Measurements from ENCODE around the gene SLC12A6.

SLC12A6 gene

DNA sequence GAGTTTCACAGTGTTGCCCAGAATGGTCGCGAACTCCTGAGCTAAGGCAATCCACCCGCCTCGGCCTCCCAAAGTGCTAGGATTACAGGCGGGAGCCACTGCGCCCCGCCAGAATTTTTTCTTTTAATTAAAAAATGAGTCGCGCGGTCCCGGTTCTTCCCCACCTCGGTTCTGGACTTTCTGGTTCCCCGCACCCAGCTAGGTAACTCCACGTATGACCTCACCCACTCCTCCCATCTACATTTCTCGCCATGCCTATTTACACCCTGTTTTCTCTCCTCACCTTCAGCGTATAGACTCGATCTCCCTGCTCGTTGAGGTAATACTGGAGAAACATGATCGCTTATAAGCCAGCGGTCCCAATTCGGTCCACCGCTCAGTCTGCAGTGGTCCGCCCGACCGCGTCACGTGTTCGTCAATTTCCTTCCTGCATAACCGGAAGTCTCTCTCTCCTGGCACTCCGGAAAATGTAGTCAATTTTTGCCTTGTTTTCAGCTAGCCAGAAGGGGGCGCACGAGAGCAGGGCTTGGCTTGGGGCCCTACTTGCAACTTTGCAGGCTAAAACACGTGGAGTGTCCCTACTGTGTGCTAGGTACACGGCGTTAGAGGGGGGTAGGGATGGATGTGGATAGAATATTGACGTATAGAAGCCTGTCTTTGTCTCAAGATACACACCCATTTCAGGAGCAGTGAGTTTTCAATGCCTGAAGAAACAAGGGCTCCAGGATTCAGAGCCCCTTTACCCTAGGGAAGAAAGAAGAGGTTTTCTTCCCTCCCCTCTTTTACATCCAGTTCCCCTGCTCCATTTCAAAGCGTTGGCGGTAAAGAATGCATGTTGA lies 5.4 kb upstream of the SLC12A6 start, which contains the start of the genes NOP10 and NUTM1 (continued):
- TF ChIP-seq ZNF155 (tag by site-specific recombination; IDR thresholded peaks at IDR 0.05) (no peak), ZNF529 (tag by site-specific recombination; IDR thresholded peaks at IDR 0.05; ENCODE audit: insufficient replicate concordance) (no peak), ZBTB7A (tag by site-specific recombination; IDR thresholded peaks at IDR 0.05; ENCODE audit: low read depth) (no peak), KLF9 (tag by site-specific recombination; IDR thresholded peaks at IDR 0.05; ENCODE audit: low read depth) (no peak; the same call in 1 of the 2 replicates), ZNF2 (tag by site-specific recombination; IDR thresholded peaks at IDR 0.05) (peak; percentile 29; the same call in 1 of the 2 replicates), ZNF416 (tag by site-specific recombination; IDR thresholded peaks at IDR 0.05) (no peak), SP7 (tag by site-specific recombination; IDR thresholded peaks at IDR 0.05) (peak; percentile 67), ZNF138 (tag by site-specific recombination; IDR thresholded peaks at IDR 0.05; ENCODE audit: borderline replicate concordance) (no peak), ZNF837 (tag by site-specific recombination; IDR thresholded peaks at IDR 0.05) (no peak), ZNF785 (tag by site-specific recombination; IDR thresholded peaks at IDR 0.05) (no peak), GLIS2 (tag by site-specific recombination; IDR thresholded peaks at IDR 0.05) (no peak), SETDB1 (IDR thresholded peaks at IDR 0.05; ENCODE audit: insufficient read length, low read length) (no peak), ZNF292 (tag by site-specific recombination; IDR thresholded peaks at IDR 0.05; ENCODE audit: borderline replicate concordance, low read depth) (no peak), SP2 (tag by site-specific recombination; IDR thresholded peaks at IDR 0.05) (peak; percentile 66), ZNF423 (tag by site-specific recombination; IDR thresholded peaks at IDR 0.05) (no peak), ZSCAN30 (tag by site-specific recombination; IDR thresholded peaks at IDR 0.05) (peak; percentile 97), ZNF629 (tag by site-specific recombination; IDR thresholded peaks at IDR 0.05) (peak; percentile 91), ZNF350 (tag by site-specific recombination; IDR thresholded peaks at IDR 0.05) (no peak)
- TF ChIP-seq, protein P1, sequence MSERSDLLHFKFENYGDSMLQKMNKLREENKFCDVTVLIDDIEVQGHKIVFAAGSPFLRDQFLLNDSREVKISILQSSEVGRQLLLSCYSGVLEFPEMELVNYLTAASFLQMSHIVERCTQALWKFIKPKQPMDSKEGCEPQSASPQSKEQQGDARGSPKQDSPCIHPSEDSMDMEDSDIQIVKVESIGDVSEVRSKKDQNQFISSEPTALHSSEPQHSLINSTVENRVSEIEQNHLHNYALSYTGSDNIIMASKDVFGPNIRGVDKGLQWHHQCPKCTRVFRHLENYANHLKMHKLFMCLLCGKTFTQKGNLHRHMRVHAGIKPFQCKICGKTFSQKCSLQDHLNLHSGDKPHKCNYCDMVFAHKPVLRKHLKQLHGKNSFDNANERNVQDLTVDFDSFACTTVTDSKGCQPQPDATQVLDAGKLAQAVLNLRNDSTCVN (tag by site-specific recombination; optimal IDR thresholded peaks at IDR 0.05) = peak; percentile 32
- TF ChIP-seq, protein P2, sequence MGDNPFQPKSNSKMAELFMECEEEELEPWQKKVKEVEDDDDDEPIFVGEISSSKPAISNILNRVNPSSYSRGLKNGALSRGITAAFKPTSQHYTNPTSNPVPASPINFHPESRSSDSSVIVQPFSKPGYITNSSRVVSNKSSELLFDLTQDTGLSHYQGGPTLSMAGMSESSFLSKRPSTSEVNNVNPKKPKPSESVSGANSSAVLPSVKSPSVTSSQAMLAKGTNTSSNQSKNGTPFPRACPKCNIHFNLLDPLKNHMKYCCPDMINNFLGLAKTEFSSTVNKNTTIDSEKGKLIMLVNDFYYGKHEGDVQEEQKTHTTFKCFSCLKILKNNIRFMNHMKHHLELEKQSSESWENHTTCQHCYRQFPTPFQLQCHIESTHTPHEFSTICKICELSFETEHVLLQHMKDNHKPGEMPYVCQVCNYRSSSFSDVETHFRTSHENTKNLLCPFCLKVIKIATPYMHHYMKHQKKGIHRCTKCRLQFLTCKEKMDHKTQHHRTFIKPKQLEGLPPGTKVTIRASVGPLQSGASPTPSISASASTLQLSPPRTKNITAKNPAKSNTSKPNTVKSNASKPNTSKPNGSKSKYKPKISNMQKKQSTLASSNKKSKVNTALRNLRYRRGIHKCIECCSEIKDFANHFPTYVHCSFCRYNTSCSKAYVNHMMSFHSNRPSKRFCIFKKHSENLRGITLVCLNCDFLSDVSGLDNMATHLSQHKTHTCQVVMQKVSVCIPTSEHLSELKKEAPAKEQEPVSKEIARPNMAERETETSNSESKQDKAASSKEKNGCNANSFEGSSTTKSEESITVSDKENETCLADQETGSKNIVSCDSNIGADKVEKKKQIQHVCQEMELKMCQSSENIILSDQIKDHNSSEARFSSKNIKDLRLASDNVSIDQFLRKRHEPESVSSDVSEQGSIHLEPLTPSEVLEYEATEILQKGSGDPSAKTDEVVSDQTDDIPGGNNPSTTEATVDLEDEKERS (tag by site-specific recombination; IDR thresholded peaks at IDR 0.05) = no peak
- TF ChIP-seq, protein P3, sequence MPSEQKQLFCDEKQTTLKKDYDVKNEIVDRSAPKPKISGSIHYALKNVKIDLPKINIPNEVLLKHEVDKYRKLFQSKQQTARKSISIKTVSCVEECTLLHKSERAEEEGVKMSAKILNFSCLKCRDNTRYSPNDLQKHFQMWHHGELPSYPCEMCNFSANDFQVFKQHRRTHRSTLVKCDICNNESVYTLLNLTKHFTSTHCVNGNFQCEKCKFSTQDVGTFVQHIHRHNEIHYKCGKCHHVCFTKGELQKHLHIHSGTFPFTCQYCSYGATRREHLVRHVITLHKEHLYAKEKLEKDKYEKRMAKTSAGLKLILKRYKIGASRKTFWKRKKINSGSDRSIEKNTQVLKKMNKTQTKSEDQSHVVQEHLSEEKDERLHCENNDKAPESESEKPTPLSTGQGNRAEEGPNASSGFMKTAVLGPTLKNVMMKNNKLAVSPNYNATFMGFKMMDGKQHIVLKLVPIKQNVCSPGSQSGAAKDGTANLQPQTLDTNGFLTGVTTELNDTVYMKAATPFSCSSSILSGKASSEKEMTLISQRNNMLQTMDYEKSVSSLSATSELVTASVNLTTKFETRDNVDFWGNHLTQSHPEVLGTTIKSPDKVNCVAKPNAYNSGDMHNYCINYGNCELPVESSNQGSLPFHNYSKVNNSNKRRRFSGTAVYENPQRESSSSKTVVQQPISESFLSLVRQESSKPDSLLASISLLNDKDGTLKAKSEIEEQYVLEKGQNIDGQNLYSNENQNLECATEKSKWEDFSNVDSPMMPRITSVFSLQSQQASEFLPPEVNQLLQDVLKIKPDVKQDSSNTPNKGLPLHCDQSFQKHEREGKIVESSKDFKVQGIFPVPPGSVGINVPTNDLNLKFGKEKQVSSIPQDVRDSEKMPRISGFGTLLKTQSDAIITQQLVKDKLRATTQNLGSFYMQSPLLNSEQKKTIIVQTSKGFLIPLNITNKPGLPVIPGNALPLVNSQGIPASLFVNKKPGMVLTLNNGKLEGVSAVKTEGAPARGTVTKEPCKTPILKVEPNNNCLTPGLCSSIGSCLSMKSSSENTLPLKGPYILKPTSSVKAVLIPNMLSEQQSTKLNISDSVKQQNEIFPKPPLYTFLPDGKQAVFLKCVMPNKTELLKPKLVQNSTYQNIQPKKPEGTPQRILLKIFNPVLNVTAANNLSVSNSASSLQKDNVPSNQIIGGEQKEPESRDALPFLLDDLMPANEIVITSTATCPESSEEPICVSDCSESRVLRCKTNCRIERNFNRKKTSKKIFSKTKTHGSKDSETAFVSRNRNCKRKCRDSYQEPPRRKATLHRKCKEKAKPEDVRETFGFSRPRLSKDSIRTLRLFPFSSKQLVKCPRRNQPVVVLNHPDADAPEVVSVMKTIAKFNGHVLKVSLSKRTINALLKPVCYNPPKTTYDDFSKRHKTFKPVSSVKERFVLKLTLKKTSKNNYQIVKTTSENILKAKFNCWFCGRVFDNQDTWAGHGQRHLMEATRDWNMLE (tag by site-specific recombination; conservative IDR thresholded peaks at IDR 0.05; ENCODE audit: low read depth) = peak; percentile 90
- TF ChIP-seq, protein P4, sequence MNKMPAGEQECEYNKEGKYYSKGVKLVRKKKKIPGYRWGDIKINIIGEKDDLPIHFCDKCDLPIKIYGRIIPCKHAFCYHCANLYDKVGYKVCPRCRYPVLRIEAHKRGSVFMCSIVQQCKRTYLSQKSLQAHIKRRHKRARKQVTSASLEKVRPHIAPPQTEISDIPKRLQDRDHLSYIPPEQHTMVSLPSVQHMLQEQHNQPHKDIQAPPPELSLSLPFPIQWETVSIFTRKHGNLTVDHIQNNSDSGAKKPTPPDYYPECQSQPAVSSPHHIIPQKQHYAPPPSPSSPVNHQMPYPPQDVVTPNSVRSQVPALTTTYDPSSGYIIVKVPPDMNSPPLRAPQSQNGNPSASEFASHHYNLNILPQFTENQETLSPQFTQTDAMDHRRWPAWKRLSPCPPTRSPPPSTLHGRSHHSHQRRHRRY (tag by site-specific recombination; IDR thresholded peaks at IDR 0.05) = no peak
- TF ChIP-seq, protein P5, sequence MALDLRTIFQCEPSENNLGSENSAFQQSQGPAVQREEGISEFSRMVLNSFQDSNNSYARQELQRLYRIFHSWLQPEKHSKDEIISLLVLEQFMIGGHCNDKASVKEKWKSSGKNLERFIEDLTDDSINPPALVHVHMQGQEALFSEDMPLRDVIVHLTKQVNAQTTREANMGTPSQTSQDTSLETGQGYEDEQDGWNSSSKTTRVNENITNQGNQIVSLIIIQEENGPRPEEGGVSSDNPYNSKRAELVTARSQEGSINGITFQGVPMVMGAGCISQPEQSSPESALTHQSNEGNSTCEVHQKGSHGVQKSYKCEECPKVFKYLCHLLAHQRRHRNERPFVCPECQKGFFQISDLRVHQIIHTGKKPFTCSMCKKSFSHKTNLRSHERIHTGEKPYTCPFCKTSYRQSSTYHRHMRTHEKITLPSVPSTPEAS (tag by site-specific recombination; IDR thresholded peaks at IDR 0.05) = no peak
- TF ChIP-seq, protein P6, sequence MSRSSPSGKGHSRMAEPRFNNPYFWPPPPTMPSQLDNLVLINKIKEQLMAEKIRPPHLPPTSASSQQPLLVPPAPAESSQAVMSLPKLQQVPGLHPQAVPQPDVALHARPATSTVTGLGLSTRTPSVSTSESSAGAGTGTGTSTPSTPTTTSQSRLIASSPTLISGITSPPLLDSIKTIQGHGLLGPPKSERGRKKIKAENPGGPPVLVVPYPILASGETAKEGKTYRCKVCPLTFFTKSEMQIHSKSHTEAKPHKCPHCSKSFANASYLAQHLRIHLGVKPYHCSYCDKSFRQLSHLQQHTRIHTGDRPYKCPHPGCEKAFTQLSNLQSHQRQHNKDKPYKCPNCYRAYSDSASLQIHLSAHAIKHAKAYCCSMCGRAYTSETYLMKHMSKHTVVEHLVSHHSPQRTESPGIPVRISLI (tag by site-specific recombination; IDR thresholded peaks at IDR 0.05) = no peak
- TF ChIP-seq, protein P7, sequence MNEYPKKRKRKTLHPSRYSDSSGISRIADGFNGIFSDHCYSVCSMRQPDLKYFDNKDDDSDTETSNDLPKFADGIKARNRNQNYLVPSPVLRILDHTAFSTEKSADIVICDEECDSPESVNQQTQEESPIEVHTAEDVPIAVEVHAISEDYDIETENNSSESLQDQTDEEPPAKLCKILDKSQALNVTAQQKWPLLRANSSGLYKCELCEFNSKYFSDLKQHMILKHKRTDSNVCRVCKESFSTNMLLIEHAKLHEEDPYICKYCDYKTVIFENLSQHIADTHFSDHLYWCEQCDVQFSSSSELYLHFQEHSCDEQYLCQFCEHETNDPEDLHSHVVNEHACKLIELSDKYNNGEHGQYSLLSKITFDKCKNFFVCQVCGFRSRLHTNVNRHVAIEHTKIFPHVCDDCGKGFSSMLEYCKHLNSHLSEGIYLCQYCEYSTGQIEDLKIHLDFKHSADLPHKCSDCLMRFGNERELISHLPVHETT (tag by site-specific recombination; IDR thresholded peaks at IDR 0.05) = peak; percentile 56; the same call in 1 of the 2 replicates
